ENCODE measurements around the gene NMD3. TPM values are rescaled to one million over a fixed set of nuclear protein-coding genes. Genes with fewer than 3 reads are reported as not detected.

Gene NMD3
- total RNA-seq, 1 experiment from 2014 or later: 90.7 TPM

DNA sequence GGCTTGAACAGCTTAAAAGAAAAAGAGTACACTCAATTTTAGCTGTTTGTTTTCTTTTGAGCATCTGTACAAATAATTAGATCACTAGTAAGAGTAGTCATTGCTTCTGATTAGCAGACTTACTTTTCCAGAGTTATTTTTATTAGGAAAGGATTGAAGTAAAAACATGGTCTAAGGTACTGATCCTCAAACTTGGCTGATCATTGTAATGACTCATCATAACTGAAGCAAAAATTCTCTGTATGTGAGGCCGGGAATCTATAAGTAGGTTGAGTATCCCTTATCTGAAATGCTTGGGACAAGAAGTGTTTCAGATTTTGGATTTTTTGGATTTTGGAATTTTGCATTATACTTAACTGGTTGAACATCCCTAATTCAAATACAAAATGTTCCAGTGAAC lies 12.4 kb downstream of the NMD3 start:
- no peak for DNase-seq
- CTCF ChIA-PET: no interaction called here
- Mint-ChIP-seq H3K4me1 (ENCODE audit: low read depth, unreplicated experiment) (no peaks in the 10 kb centered on the region), H3K36me3 (ENCODE audit: insufficient read depth, unreplicated experiment) (peaks cover 11% of the 10 kb centered on the region), H3K9me3 (ENCODE audit: low read depth, unreplicated experiment) (no peaks in the 10 kb centered on the region), H3K4me3 (ENCODE audit: low read depth, unreplicated experiment) (no peak overlapping the region), H3K27ac (ENCODE audit: unreplicated experiment) (no peak overlapping the region), H3K27me3 (ENCODE audit: unreplicated experiment) (no peaks in the 10 kb centered on the region)
- no TSS peak for BruUV-seq (replicated peaks)
- intact Hi-C loops (cut with micrococcal nuclease; ENCODE audit: unreplicated experiment): no loop called here
- TF ChIP-seq, protein P1, sequence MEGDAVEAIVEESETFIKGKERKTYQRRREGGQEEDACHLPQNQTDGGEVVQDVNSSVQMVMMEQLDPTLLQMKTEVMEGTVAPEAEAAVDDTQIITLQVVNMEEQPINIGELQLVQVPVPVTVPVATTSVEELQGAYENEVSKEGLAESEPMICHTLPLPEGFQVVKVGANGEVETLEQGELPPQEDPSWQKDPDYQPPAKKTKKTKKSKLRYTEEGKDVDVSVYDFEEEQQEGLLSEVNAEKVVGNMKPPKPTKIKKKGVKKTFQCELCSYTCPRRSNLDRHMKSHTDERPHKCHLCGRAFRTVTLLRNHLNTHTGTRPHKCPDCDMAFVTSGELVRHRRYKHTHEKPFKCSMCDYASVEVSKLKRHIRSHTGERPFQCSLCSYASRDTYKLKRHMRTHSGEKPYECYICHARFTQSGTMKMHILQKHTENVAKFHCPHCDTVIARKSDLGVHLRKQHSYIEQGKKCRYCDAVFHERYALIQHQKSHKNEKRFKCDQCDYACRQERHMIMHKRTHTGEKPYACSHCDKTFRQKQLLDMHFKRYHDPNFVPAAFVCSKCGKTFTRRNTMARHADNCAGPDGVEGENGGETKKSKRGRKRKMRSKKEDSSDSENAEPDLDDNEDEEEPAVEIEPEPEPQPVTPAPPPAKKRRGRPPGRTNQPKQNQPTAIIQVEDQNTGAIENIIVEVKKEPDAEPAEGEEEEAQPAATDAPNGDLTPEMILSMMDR (IDR thresholded peaks at IDR 0.05; ENCODE audit: unreplicated experiment): no peak

DNA sequence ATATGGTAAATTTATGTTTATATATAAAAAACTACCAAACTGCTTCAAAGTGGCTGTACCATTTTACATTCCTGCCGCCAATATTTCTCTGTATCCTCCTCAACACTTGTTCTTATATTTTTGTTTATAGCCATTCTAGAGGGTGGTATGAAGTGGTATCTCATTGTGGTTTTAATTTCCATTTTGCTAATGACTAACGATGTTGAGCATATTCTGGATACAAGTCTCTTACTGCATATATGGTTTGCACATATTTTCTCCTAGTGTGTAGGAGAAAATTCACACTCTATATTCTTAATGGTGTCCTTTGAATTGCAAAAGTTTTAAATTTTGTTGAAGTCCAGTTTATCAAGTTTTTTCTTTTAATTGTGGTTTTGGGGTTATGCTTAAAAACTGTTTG lies 15.1 kb downstream of the NMD3 start:
- Mint-ChIP-seq H3K27ac (ENCODE audit: unreplicated experiment) (no peak overlapping the region), H3K27me3 (ENCODE audit: unreplicated experiment) (no peaks in the 10 kb centered on the region), H3K4me3 (ENCODE audit: low read depth, unreplicated experiment) (no peak overlapping the region), H3K36me3 (ENCODE audit: insufficient read depth, unreplicated experiment) (peaks cover 27% of the 10 kb centered on the region), H3K4me1 (ENCODE audit: low read depth, unreplicated experiment) (no peaks in the 10 kb centered on the region), H3K9me3 (ENCODE audit: low read depth, unreplicated experiment) (no peaks in the 10 kb centered on the region)
- BruUV-seq (replicated peaks): no TSS peak
- CTCF ChIA-PET: no interaction called here
- intact Hi-C loops (cut with micrococcal nuclease; ENCODE audit: unreplicated experiment): no loop called here
- DNase-seq: no peak
- TF ChIP-seq, protein P1 (IDR thresholded peaks at IDR 0.05; ENCODE audit: unreplicated experiment): no peak

DNA sequence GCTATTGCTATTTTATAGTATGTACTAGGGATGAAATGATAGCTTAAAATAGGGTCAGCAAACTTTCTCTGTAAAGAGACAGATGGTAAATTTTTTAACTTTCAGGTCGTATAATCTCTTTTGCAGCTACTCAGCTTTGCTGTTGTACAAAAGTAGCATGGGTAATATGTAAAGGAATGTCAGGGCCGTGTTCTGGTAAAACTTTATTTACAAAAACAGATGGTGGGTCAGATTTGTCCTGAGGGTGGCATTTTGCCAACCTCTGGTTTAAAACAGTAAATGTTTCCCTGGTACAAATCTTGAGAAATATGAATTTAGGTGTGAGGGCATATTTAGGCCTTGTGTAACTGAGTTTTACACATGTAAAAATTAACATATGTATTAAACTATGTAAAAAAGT lies 18.6 kb downstream of the NMD3 start:
- BruUV-seq (replicated peaks): no TSS peak
- no peak overlapping the region for H3K27ac Mint-ChIP-seq (ENCODE audit: unreplicated experiment)
- H3K9me3 Mint-ChIP-seq (ENCODE audit: low read depth, unreplicated experiment): no peaks in the 10 kb centered on the region
- TF ChIP-seq, protein P1 (IDR thresholded peaks at IDR 0.05; ENCODE audit: unreplicated experiment): no peak
- H3K4me3 Mint-ChIP-seq (ENCODE audit: low read depth, unreplicated experiment): no peak overlapping the region
- intact Hi-C loops (cut with micrococcal nuclease; ENCODE audit: unreplicated experiment): loop anchor here (2.0 kb wide), 1 partner anchor 17 kb away; no protein-coding TSS in a partner anchor
- H3K4me1 Mint-ChIP-seq (ENCODE audit: low read depth, unreplicated experiment): no peaks in the 10 kb centered on the region
- CTCF ChIA-PET: interaction anchor here (1.9 kb wide), 1 partner anchor 17 kb away, joined by 4 read pairs; no protein-coding TSS in a partner anchor
- DNase-seq: no peak
- no peaks in the 10 kb centered on the region for H3K27me3 Mint-ChIP-seq (ENCODE audit: unreplicated experiment)
- H3K36me3 Mint-ChIP-seq (ENCODE audit: insufficient read depth, unreplicated experiment): peaks cover 36% of the 10 kb centered on the region

DNA sequence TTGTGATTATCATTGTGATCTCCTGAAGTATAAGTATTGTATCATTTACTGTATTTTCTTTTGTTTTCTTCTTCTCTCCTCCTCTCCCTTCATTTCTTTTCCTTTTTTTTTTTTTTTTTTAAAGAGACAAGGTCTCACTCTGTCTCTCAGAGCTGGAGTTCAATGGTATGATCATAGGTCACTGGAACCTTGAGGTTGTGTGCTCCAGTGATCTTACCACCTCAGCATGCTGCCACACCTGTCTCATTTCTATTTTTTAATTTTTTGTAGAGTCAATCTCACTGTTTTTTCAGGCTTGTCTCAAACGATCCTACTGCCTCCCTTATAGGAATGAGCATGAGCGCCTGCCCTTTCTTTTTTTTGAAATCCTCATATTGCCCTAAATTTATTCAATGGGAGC lies 23.4 kb downstream of the NMD3 start:
- no peak overlapping the region for H3K4me3 Mint-ChIP-seq (ENCODE audit: low read depth, unreplicated experiment)
- H3K36me3 Mint-ChIP-seq (ENCODE audit: insufficient read depth, unreplicated experiment): peaks cover 46% of the 10 kb centered on the region
- H3K9me3 Mint-ChIP-seq (ENCODE audit: low read depth, unreplicated experiment): no peaks in the 10 kb centered on the region
- CTCF ChIA-PET: interaction anchor here (0.6 to 0.7 kb wide), 3 partner anchors 10 to 57 kb away, joined by 3 read pairs; no protein-coding TSS in a partner anchor
- no peaks in the 10 kb centered on the region for H3K4me1 Mint-ChIP-seq (ENCODE audit: low read depth, unreplicated experiment)
- intact Hi-C loops (cut with micrococcal nuclease; ENCODE audit: unreplicated experiment): no loop called here
- H3K27me3 Mint-ChIP-seq (ENCODE audit: unreplicated experiment): no peaks in the 10 kb centered on the region
- BruUV-seq (replicated peaks): no TSS peak
- DNase-seq: no peak
- TF ChIP-seq, protein P1 (IDR thresholded peaks at IDR 0.05; ENCODE audit: unreplicated experiment): no peak
- H3K27ac Mint-ChIP-seq (ENCODE audit: unreplicated experiment): no peak overlapping the region

All from Calu3 (cell line).